ENCODE measurements around the gene ZNF20.

The ZNF20 gene

GRCh38 chr19:12139885-12140544, at the start of gene ZNF20:
Gene ZNF20, minus strand, starts transcription at chr19:12140350. Its CDS starts 168 bp downstream, at chr19:12140182.
- peak; percentile 28; the same call in 1 of the 2 replicates for TF ChIP-seq POLR2A (IDR thresholded peaks at IDR 0.05; ENCODE audit: low read depth, low read length)
- peak; percentile 20 for FAIRE-seq
- peak; percentile 85 for DNase-seq (ENCODE audit: insufficient read length, low spot score)

- no peak for TF ChIP-seq POLR2A (IDR thresholded peaks at IDR 0.05; ENCODE audit: low read depth, low read length)
- DNase-seq (ENCODE audit: insufficient read length, low spot score) = no peak
Measured at GRCh38 chr19:12187625-12188024, 47.5 kb upstream of the ZNF20 start.

GRCh38 chr19:12180377-12180776, 40.2 kb upstream of the ZNF20 start:
- no peak for FAIRE-seq
- TF ChIP-seq POLR2A (IDR thresholded peaks at IDR 0.05; ENCODE audit: low read depth, low read length) = no peak
- DNase-seq (ENCODE audit: insufficient read length, low spot score) = no peak

More at GRCh38 chr19:12187625-12188024, 47.5 kb upstream of the ZNF20 start:
- no peak for FAIRE-seq

GRCh38 chr19:12166626-12167025, 26.5 kb upstream of the ZNF20 start:
- FAIRE-seq (no peak), DNase-seq (ENCODE audit: insufficient read length, low spot score) (peak; percentile 23)
- TF ChIP-seq POLR2A (IDR thresholded peaks at IDR 0.05; ENCODE audit: low read depth, low read length) = no peak

GRCh38 chr19:12163826-12164225, 23.7 kb upstream of the ZNF20 start:
- FAIRE-seq (no peak), DNase-seq (ENCODE audit: insufficient read length, low spot score) (no peak)
- no peak for TF ChIP-seq POLR2A (IDR thresholded peaks at IDR 0.05; ENCODE audit: low read depth, low read length)

- DNase-seq (ENCODE audit: insufficient read length, low spot score) (peak; percentile 95), FAIRE-seq (peak; percentile 94)
- TF ChIP-seq POLR2A (IDR thresholded peaks at IDR 0.05; ENCODE audit: low read depth, low read length) = peak; percentile 37
Measured at GRCh38 chr19:12162882-12163806, 23.0 kb upstream of the ZNF20 start, which contains the start of gene ZNF136. Gene ZNF136, plus strand, starts transcription at chr19:12163096. Its CDS starts 108 bp downstream, at chr19:12163204.

- FAIRE-seq = no peak
- TF ChIP-seq POLR2A (IDR thresholded peaks at IDR 0.05; ENCODE audit: low read depth, low read length) = no peak
- DNase-seq (ENCODE audit: insufficient read length, low spot score) = no peak
Measured at GRCh38 chr19:12162513-12162881, 22.3 kb upstream of the ZNF20 start.

GRCh38 chr19:12159773-12160414, 19.7 kb upstream of the ZNF20 start:
- no peak for TF ChIP-seq POLR2A (IDR thresholded peaks at IDR 0.05; ENCODE audit: low read depth, low read length)
- DNase-seq (ENCODE audit: insufficient read length, low spot score) = no peak
- FAIRE-seq = no peak

- peak; percentile 83 for TF ChIP-seq POLR2A (IDR thresholded peaks at IDR 0.05; ENCODE audit: low read depth, low read length)
- FAIRE-seq = peak; percentile 75
- peak; percentile 82 for DNase-seq (ENCODE audit: insufficient read length, low spot score)
Measured at GRCh38 chr19:12156223-12157058, 16.3 kb upstream of the ZNF20 start, which contains the start of gene ZNF625. Gene ZNF625, minus strand, starts transcription at chr19:12156734. Its CDS starts 176 bp downstream, at chr19:12156558.

- FAIRE-seq (no peak), DNase-seq (ENCODE audit: insufficient read length, low spot score) (no peak)
- TF ChIP-seq POLR2A (IDR thresholded peaks at IDR 0.05; ENCODE audit: low read depth, low read length) = no peak
Measured at GRCh38 chr19:12155324-12155860, 15.2 kb upstream of the ZNF20 start.

GRCh38 chr19:12145348-12145747, 5.2 kb upstream of the ZNF20 start:
- DNase-seq (ENCODE audit: insufficient read length, low spot score) = no peak
- TF ChIP-seq POLR2A (IDR thresholded peaks at IDR 0.05; ENCODE audit: low read depth, low read length) = no peak
- no peak for FAIRE-seq

- no peak for TF ChIP-seq POLR2A (IDR thresholded peaks at IDR 0.05; ENCODE audit: low read depth, low read length)
- no peak for FAIRE-seq
Measured at GRCh38 chr19:12141405-12141736, 1.2 kb upstream of the ZNF20 start.

More at GRCh38 chr19:12141405-12141736, 1.2 kb upstream of the ZNF20 start:
- DNase-seq (ENCODE audit: insufficient read length, low spot score) = no peak
